GM21526 (cell line): ENCODE data around the gene GIMAP7.

Source experiments
- ATAC-seq: cut with Tn5 transposase; IDR thresholded peaks from one replicate; pipeline ENCODE4 v1.9.1; 2021; ENCODE audit warnings: moderate library complexity; ENCODE audit not compliant: unreplicated experiment, low FRiP score

Gene GIMAP7

DNA sequence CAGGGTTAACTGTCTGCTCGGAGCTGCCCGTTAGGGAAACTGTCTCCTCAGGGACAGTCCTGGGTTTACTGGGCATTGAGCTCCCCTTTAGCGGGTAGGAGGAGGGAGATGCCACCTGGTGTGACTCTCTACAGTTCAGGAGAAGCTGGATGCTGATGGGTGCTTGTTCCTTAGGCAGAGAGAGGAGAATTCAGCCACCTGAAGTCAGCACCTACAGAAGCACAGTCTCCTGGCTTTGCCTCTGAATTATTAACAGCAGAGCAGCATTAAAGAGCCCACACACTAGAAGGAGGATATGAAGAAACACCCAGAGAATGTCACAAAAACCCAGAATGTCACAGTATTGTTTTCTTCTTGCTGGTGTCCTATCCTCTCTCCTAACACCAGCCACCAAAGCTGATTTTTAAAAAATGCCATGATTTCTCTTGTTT lies 53.2 kb downstream of the GIMAP7 start:
- no peak for ATAC-seq

GRCh38 chr7:150568714-150569113 lies 54.0 kb downstream of the GIMAP7 start:
- ATAC-seq: no peak

DNA sequence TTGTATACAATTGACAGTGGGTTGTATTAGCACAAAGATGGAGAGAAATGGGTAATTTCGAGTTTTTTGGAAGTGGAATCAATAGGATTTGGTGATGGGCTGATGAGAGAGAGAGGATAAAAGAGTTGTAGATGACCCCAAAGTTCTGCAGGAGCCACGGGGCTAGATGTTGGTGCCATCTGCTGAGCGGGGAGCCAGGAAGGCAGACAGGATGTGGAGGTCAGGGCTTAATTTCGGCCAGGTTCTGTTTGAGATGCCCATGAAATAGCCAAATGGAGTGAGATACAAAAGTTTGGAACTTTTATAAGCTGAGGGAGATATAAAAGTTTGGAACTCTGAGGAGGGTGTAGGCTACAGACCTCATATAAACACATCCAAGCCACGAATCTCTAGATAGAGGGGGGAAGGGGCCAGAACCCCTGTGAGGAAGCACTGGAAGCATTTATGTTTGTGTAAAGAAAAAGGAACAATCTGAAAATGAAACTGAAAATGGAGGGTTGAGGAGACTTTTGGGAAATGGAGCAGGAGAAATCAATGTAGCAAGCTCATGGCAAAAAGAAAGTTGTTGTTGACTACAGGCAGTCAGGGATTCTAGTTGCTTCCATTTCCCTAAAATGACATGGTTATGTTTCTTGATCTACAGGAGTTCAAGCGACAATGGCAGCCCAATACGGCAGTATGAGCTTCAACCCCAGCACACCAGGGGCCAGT lies 54.7 kb downstream of the GIMAP7 start:
- no peak for ATAC-seq
